Stimulated activated CD8-positive, alpha-beta memory T cell treated with anti-CD3 and anti-CD28 coated beads, Interleukin-12 subunit alpha, Interleukin-12 subunit beta, amount 100 ng/mL, for 4 hours (primary cell): Measurements from ENCODE around the gene PPIB.
A peak's percentile ranks its signal among the peaks of the same experiment; 100 is the strongest.

Experiments used
- DNase-seq: peaks from one replicate; pipeline ENCODE4 v3.0.0-alpha.2; 2020; ENCODE audit warnings: low read depth

Gene PPIB

DNA sequence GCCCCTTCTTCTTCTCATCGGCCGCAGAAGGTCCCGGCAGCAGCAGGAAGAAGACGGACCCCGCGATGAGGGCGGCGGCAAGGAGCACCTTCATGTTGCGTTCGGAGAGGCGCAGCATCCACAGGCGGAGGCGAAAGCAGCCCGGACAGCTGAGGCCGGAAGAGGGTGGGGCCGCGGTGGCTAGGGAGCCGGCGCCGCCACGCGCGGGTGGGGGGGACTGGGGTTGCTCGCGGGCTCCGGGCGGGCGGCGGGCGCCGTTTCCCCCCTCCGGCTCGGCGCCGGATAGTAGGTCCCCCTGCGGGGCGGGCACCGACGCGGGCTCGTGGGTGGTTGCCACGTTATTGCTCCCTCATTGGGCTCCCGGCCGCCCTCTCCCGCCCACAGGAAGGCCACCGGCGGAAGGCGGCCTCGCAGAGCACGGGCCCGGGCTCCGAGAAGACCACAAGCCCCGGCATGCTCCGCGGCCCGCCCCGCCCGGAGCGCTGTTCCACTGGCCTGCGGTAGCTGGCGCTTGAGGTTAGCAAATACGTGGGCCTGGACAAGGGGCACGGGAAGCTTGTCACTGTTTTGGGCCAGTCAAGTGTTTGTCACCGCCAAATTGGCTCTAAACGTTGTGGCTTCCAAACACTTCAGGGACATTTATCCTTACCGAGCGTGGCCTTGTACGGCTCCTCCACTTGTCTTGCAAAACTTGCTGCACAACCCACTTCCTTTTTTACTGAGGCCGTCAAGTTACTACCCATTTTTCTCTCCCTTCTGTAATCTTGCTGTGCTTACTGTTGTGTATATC, at the start of gene PPIB:
TSS of gene PPIB (minus strand) at position 154 of the 790 bp plus-strand sequence. CDS start at position 118, 36 bp downstream.
- DNase-seq, result peak; percentile 99

DNA sequence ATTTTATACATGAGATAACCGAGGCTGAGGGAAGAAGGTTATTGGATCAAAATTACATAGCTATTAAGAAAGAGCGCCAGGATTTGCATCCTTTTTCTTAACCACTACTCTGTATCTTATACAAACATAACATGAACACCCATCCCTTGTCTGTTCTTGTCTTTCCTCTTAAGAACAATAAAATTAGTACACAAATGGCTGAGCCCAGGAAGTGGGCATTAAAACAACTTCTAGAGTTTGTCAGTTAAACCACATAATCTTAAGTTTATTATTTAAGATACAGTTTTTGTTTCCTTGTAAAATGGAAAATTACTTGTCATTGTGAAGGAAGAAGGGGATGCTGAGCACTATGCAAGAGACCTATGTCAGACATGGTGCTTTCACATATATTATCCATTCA, 48.9 kb upstream of the PPIB start:
- DNase-seq, result no peak

DNA sequence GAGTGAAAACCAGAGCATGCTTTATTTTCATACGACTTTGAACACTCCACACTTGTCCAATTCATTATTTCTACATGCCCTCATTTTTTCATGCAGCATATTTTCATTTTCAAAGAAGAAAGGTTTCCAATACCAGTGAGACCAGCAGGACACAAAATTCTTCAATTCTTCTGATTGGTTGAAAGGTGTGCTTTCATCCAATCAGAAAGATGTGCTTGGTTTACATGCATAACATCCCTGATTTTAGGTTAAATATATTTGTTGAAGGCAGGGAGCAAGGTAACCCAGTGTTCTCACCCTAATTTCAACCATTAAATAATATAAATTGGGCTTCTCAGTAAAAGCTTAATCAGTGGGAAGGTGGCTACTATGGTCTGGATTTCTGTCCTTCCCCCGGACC, 47.5 kb upstream of the PPIB start:
- no peak for DNase-seq

DNA sequence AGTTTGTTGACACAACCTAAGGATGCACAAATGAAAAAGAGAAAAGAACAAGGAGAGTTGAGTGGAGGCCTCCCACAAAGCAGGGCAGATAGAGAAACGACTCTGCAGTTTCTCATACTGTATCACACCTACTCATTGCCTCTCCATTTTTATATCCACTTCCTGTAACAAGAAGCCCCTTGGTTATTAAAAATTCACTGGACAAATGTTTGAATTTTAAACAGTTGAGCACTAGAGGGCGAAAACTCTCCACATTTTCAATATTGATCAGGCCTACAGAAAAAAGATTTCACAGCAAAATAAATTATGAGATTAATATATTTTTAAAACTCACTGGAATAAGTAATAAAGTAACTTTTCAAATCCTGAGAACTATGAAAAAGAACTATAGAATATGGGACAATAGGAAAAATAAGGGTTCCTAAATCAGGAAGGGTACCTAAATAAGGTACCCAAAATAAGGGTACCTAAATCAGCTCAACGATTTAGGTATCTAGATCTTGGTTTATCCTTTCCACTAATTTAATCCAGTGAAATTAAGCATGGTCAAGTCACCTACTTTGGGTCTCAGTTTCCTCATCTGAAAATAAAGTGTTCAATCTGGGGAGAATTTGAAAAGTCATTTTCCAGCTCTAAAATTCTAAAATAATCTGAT, 47.0 kb upstream of the PPIB start:
- DNase-seq, result no peak

DNA sequence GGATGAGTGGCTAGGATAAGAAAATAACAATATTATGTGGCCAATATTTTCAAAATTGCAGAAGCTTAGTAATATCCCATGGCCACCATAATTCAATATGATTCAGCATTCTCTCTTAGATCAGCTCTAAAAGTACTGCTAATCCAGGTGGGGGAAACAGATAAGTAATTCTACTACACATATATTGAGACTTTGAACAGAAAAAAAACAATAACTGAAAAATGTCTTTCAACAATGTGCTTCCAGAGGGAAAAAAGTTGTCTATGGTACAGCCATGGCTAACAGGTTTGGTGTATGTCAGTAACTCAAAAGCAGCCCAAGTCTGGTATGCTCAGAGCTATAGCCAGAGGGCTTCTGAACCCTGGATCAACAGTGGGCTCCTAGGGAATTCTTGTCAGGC, 42.4 kb upstream of the PPIB start:
- DNase-seq, result no peak

DNA sequence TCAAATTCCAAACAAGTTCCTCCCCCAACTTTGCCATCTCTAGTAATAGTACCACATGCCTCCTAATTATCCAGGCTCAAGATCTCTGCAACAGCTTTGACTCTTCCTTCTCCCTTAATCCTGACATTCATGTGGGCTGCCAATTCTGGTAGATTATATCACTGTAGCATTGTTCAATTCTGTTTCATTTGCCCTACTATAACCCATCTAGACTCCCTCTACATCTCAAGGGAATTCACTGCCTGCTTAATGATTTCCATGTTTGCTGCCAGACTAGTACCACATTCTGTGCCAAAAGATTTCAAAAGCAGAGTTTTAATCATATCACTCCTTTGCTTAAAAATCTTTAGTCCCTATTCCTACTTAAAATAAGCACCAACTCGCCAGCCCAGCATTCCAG, 34.6 kb upstream of the PPIB start:
- DNase-seq, result no peak

DNA sequence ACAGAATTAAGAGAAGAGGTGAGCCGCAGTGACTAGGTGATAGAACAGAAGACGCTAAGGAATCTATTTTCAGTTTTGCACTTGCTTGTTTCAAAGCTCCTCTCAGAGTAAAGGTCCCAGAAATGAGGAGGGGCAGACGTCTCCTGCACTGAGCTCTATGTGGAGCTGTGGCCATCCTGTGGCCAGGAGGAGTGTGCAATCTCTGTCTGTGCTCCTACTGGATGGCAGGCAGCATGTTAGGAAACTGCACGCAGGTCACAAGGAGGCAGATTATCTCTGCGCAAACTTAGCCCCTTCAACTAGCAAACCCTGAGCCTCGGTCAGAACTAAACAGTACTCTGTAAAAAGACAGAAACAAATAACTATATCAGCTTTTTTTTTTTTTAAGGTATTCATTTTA, 31.1 kb upstream of the PPIB start:
- DNase-seq, result no peak

DNA sequence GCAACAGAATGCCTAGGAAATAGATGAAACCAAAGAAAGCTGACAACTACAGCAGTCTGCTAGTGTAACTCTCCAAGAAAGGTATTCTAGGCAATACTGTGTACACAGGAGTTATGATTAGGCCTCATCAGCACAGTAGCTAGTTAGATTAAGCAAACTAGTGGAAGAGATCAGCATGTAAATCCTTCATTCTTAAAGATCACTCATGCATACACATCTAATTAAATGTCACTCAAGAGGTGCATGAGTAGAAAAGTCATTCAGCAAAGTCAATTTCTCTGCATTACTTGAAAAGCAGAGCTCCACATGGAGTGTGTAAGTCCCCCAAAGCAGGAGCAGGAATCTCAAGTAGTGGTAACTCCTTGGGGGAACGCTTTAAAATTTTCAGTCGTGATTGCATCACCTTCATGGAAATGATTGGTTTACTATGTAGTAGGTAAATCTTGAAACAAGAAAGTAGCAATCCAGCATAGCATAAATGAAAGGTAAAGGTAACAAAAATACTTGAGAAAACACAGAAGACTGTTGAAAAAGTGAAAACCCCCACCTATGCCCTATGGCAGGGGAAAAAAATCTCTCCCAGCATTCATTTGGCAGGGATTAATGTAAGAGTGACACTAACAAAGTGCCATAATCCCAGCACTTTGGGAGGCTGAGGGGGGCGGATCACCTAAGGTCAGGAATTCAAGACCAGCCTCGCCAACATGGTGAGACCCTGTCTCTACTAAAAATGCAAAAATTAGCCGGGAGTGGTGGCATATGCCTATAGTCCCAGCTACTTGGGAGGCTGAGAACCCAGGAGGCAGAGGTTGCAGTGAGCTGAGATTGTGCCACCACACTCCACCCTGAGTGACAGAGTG, 29.4 kb upstream of the PPIB start:
- no peak for DNase-seq

DNA sequence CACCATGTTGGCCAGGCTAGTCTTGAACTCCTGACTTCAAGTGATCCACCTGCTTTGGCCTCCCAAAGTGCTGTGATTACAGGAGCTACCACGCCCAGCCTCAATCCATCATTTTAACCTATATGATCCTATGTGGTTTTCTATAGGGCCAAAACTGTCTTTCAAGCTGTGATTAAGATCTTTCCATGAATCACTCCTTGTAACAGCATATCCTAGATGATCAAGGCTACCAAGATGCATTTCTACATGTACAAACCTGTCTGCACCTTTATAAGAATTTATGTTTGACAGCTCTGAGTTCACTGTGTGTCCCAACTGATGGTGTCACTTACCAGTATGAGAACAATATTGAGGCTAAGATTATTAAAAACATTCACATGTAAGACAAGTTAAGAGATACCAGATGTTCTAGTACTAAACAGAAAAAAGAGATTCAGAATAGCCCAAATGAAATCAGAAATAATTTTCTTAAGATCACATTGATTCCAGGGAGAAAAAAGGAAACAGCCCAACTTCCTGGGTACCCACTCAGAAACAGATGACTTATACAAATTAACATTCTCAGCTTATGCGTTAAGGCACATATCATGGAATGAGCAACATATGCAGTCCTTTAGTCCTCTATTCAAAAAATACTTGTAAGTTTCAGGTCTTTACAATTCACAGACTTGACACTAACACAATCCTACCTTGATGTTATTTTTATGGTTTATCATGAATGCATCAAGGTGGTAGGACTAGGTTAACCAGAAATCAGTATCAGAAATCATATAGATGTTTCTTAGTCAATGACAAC, 24.8 kb upstream of the PPIB start:
- no peak for DNase-seq

DNA sequence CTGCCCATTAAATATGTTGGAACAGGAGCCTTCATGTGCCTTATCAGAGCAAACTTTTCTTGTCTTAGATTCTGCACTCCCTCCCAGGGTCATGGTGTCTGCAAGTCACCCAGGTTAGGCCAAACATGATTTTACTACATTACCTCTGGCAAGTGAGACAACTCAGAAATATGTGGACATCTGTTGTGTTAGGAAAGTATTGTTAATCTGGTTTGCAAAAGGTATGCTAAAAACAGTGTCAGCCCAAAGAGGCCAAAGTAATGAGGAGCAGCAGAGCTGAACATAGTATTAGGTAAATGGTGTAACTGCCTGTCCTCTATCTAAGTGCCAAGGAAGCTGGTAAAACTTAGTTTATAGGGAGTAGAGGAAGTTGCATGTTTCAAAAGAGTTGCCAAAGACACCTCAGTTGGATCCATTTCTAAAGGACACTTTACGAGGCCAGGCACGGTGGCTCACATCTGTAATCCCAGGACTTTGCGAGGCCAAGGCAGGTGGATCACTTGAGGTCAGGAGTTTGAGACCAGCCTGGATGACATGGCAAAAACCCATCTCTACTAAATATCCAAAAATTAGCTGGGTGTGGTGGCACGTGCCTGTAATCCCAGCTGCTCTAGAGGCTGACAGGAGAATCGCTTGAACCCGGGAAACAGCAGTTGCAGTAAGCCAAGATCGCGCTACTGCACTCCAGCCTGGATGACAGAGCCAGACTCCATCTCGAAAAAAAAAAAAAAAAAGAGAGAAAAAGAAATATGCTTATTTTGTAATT, 22.5 kb upstream of the PPIB start:
- no peak for DNase-seq

DNA sequence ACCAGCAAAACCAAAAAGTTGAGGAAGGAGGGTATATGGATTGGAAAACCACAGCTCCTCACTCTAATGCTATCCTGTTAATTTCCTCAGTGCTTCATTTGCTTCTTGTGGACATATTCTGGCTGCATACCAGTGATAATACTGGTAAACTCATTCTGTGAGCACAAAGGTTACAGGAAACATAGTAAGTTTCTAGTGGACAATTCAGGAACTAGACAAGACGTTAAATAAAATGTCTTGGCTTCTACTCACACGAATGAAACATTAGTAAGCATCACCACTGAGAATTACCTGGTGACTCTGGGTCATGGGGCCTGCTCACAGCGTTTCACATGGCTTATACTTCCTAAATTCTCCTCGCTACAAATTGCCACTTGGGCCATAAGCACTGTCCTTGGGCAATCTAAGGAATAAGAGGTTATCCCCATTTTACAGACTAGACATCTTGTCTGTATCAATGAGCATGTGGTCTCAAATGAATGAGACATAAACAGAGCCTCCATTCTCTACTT, 20.1 kb upstream of the PPIB start:
- no peak for DNase-seq

DNA sequence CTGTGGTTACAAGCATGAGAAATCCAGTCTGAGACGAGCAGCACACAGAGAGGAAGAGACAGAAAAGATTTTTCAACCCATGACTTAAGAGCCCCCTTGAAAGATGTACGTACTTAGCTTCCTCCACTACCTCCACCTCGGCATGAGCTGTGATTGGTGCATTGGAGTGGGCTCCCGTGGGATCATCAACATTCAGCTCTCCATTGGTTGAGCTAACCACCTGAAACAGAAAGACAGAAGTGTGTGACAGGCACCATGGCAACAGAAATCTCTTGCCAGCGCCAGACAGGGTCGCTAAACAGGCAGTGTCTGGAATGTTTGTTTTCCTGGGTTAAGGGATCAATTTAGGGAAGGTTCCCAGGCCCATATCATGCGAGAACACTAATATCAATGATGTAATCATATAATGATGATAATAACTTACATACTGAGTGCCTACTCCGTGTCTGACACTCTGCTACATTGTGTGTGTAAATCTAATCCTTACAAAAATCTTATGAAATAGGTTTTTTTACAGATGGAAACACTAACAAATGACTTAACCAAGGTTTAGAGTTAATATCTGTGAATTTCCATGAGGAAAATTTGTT, 17.5 kb upstream of the PPIB start:
- DNase-seq, result no peak

DNA sequence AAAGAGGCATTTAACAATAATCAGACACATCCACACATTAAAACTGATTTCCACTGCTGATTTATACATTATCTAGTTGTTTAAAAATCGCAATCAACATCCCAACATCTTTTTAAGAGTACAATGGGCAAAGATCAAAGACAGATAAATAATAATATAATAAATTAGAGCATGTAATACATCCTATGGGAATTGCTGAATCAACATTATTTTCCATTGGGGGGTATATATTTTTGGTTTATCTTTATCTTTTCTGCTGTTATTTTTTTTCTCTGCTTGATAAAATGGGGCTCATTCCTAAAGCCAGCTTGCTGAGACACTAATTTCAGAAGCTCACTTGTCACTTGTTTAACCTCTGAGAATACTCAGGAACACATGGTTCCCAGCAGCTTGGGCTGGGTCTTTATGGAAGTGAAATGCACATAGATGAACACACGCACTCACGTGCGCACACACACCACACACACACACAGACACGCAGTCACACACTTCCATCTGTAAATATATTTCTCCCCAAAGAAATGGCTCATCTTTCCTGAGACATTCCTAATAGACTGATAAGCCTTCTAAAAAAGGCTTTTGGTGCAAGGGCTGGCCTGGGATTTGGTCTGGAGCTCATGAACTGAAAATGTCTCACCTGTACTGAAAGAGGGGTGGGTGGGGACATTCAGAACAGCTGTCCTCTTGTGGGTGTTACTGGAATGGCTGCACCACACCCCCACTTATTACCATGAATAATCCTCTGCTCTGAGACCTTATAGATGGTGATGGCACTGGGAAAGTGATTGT, 3.5 kb upstream of the PPIB start:
- no peak for DNase-seq

DNA sequence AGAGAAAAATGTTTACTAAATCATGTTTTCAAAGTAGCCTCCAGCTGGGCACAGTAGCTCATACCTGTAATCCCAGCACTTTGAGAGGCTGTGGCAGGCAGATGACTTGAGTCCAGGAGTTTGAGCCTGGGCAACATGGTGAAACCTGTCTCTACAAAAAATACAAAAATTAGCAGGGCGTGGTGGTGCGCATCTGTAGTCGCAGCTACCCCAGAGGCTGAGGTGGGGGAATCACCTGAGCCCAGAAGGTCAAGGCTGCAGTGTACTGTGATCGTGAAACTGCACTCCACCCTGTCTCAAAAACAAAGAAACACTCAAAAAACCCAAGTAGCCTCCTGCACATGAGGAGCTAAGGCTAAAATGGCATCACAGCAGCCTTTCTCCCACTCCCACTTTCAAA, 1.6 kb upstream of the PPIB start:
- no peak for DNase-seq

DNA sequence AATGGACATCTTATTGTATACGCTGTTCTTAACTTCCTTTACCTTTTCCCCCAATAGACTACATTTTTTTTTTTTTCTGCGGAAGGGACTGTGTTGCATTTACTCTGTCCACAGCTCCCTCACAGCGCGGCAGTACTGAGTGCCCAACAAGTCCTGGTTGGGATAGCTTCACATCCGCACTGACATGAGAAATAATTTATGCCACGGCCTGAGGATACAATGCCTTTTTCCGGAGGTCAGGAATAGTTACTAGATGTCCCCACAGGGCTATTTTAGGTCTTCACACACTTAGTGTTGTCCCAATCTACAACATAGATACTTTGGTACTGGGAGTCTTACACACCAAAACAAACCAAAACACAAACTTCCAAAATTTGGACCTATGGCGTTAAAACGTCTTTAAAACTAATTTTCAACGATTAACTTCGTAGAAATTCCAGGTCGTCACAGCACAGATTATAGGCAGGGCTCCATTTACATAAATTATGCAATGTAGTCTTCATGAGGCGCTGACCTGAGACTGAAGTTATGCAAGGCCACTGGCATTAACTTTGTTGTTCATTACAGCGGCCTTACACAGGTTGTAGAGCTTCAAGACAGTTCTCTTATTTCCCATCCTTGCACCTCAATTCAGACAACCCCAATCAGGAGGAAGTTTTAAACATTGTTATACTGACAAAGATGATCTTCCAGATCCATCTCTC, 989 bp upstream of the PPIB start:
- DNase-seq, result no peak

DNA sequence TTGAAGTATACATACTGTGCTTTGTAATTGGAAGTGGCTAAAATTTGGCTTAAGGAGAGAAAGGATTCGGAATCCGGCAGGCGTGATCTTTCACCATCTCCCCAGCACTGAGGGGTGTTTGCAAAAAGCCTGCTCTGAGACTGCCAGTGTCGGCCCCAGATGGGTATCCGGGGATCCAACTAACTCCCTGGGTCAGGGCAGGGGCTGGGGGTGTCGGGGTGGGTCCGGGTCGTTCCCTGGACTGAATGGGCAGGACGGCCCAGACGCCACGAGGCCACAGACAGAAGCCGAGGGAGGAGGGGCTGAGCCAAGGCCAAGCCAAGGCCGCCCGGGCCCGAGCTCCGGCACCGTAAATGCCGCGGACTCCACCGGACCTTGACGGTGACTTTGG, 349 bp downstream of the PPIB start:
- DNase-seq, result no peak

DNA sequence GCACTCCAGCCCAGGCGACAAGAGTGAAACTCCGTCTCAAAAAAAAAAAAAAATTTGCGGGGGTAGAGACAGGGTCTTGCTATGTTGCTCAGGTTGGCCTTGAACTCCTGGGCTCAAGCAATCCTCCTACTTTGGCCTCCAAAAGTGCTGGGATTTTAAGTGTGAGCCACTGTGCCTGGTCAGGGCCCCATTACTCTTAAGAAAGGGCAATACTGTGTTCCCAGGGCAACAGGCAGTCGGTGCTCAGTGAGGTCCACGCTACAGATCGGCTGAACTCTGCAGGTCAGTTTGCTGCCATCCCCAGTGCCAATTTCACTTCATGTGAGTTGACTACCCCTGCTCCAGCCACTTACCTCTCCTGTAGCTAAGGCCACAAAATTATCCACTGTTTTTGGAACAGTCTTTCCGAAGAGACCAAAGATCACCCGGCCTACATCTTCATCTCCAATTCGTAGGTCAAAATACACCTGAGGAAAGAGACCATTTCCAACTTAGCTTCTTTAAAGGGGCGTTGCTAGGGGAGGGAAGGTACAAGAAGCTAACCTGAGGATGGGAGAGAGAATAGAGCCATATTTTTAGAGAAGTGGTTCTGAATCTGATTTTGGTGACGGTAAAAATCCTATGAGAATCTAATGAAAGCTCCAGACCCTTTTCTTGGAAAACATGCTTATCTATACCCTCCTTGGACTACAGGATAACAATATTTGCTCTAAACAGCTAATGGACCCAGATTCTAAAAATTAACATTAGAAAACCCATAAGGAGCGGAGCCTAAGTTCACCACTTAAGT, 939 bp downstream of the PPIB start:
- no peak for DNase-seq

DNA sequence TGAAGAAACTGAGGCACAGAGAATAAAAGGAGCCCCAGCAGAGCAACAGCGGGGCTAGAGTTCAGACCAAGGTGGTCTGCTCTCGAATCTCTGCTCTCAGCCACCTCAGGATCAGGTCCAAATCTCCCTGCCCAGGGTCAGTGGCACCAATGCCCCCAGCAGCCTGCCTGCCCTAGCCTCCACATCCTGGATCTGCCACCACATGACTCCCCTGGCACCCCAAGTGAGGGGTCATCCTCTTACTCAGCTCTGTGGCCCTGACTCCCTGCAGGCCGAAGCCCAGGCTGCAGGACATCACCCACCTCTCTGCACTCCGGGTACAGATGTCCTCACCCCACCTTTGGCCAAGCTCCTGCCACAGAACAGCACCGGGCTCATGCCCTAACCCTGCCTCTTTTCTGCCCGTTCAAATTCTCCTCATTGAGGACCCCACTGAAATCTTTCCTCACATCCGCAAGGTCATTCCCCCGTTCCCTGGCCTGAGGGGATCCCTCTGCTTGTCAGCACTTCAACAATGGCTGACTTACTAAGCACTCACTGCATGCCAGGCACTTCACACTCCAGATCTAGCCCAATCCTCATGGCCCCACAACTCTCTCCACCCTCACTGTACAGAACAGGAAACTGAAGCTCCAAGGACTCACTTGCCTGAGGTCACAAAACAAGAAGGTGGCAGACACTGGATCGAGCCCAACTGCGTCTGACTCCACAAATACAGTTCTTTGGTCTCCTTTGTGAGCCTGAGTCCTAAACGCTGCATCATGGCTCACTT, 4.3 kb downstream of the PPIB start:
- DNase-seq, result no peak
